Nephron (organoid): Measurements from ENCODE around the gene EBLN2.

Source experiments
- H3K27ac Mint-ChIP-seq, 3 experiments: 2 replicates each; pipeline ENCODE4 v1.8.0; 2020; ENCODE audit warnings: mixed read lengths in 3 of 3, mild to moderate bottlenecking in 2 of 3, moderate library complexity in 1 of 3
- H3K27me3 Mint-ChIP-seq: 2 replicates; pipeline ENCODE4 v1.8.0; 2021; ENCODE audit warnings: low read depth, mild to moderate bottlenecking, moderate library complexity, mixed read lengths
- H3K36me3 Mint-ChIP-seq: 2 replicates; pipeline ENCODE4 v1.8.0; 2020; ENCODE audit warnings: low read depth, mixed read lengths
- H3K4me1 Mint-ChIP-seq: 2 replicates; pipeline ENCODE4 v1.8.0; 2020; ENCODE audit warnings: mixed read lengths
- H3K4me3 Mint-ChIP-seq, 3 experiments: 2 replicates each; pipeline ENCODE4 v1.8.0; 2020; ENCODE audit warnings: mild to moderate bottlenecking in 3 of 3, mixed read lengths in 3 of 3, moderate library complexity in 2 of 3
- H3K9me3 Mint-ChIP-seq: 2 replicates; pipeline ENCODE4 v1.8.0; 2020; ENCODE audit warnings: mixed read lengths
- CTCF ChIP-seq, 3 experiments: fragments of 200-600 bp; sonication (generic); IDR thresholded peaks; one replicate each; pipeline ENCODE4 v1.5.0; 2021; ENCODE audit warnings: antibody characterized with exemption in 3 of 3; ENCODE audit not compliant: unreplicated experiment in 3 of 3

The EBLN2 gene

GRCh38 chr3:73046195-73046594 lies 15.3 kb upstream of the EBLN2 start:
- peaks cover 9% of the 10 kb centered on the region for H3K4me1 Mint-ChIP-seq
- no peak overlapping the region for H3K27ac Mint-ChIP-seq
- TF ChIP-seq CTCF (IDR thresholded peaks at IDR 0.05; ENCODE audit: unreplicated experiment in 3 of 3), result no peak
- no peaks in the 10 kb centered on the region for H3K27me3 Mint-ChIP-seq
- no peak overlapping the region for H3K4me3 Mint-ChIP-seq
- H3K36me3 Mint-ChIP-seq, result peaks cover 31% of the 10 kb centered on the region
- no peaks in the 10 kb centered on the region for H3K9me3 Mint-ChIP-seq

GRCh38 chr3:73049319-73049718 lies 12.1 kb upstream of the EBLN2 start:
- peaks cover 28% of the 10 kb centered on the region for H3K36me3 Mint-ChIP-seq
- H3K4me1 Mint-ChIP-seq, result peaks cover 5% of the 10 kb centered on the region

GRCh38 chr3:73052857-73053256 lies 8.6 kb upstream of the EBLN2 start:
- H3K9me3 Mint-ChIP-seq, result no peaks in the 10 kb centered on the region
- no peak for TF ChIP-seq CTCF (IDR thresholded peaks at IDR 0.05; ENCODE audit: unreplicated experiment in 3 of 3)
- H3K27me3 Mint-ChIP-seq, result no peaks in the 10 kb centered on the region
- peaks cover 25% of the 10 kb centered on the region for H3K36me3 Mint-ChIP-seq
- H3K4me3 Mint-ChIP-seq, result no peak overlapping the region
- H3K4me1 Mint-ChIP-seq, result peaks cover 13% of the 10 kb centered on the region
- peak overlapping the region in 1 of 3 experiments; percentile 48 for H3K27ac Mint-ChIP-seq

More at GRCh38 chr3:73049319-73049718, 12.1 kb upstream of the EBLN2 start:
- Mint-ChIP-seq H3K27me3 (no peaks in the 10 kb centered on the region), H3K9me3 (no peaks in the 10 kb centered on the region), H3K4me3 (no peak overlapping the region), H3K27ac (no peak overlapping the region)
- TF ChIP-seq CTCF (IDR thresholded peaks at IDR 0.05; ENCODE audit: unreplicated experiment in 3 of 3), result no peak

GRCh38 chr3:73055583-73055982 lies 5.9 kb upstream of the EBLN2 start:
- H3K27ac Mint-ChIP-seq, result peak overlapping the region; percentile 1 to 16 (median 3)
- peaks cover 13% of the 10 kb centered on the region for H3K4me1 Mint-ChIP-seq
- no peaks in the 10 kb centered on the region for H3K9me3 Mint-ChIP-seq
- H3K4me3 Mint-ChIP-seq, result no peak overlapping the region
- no peak for TF ChIP-seq CTCF (IDR thresholded peaks at IDR 0.05; ENCODE audit: unreplicated experiment in 3 of 3)
- peaks cover 22% of the 10 kb centered on the region for H3K36me3 Mint-ChIP-seq
- no peaks in the 10 kb centered on the region for H3K27me3 Mint-ChIP-seq

- Mint-ChIP-seq H3K9me3 (no peaks in the 10 kb centered on the region), H3K27me3 (no peaks in the 10 kb centered on the region), H3K4me3 (no peak overlapping the region), H3K36me3 (peaks cover 19% of the 10 kb centered on the region), H3K27ac (peak overlapping the region; percentile 1 to 16 (median 3)), H3K4me1 (peaks cover 13% of the 10 kb centered on the region)
- TF ChIP-seq CTCF (IDR thresholded peaks at IDR 0.05; ENCODE audit: unreplicated experiment in 3 of 3), result peak; percentile 30 to 59 (median 51)
Measured at GRCh38 chr3:73056014-73056844, 5.2 kb upstream of the EBLN2 start.

GRCh38 chr3:73056845-73057150 lies 4.7 kb upstream of the EBLN2 start:
- Mint-ChIP-seq H3K4me3 (no peak overlapping the region), H3K4me1 (peaks cover 11% of the 10 kb centered on the region), H3K27me3 (no peaks in the 10 kb centered on the region), H3K9me3 (no peaks in the 10 kb centered on the region), H3K36me3 (peaks cover 21% of the 10 kb centered on the region), H3K27ac (no peak overlapping the region)
- TF ChIP-seq CTCF (IDR thresholded peaks at IDR 0.05; ENCODE audit: unreplicated experiment in 3 of 3), result no peak
